ENCODE results near the gene HS3ST2.
A peak's percentile ranks its signal among the peaks of the same experiment; 100 is the strongest.
"Not testable (repeated sequence)": the region's sequence is repeated elsewhere in the genome, so short reads cannot be mapped to it uniquely, and the experiment has no call there.

The HS3ST2 gene

GRCh38 chr16:22788193-22788530, 25.8 kb upstream of the HS3ST2 start:
- DNase-seq (ENCODE audit: low spot score), result no peak
- Mint-ChIP-seq H3K4me1 (ENCODE audit: low read depth) (peaks cover 8% of the 10 kb centered on the region), H3K36me3 (ENCODE audit: low read depth) (no peaks in the 10 kb centered on the region), H3K4me3 (no peak overlapping the region), H3K27me3 (ENCODE audit: low read depth) (peaks cover 18% of the 10 kb centered on the region), H3K9me3 (no peaks in the 10 kb centered on the region), H3K27ac (no peak overlapping the region)

- Mint-ChIP-seq H3K9me3 (no peaks in the 10 kb centered on the region), H3K27ac (no peak overlapping the region), H3K36me3 (ENCODE audit: low read depth) (no peaks in the 10 kb centered on the region), H3K4me3 (no peak overlapping the region), H3K4me1 (ENCODE audit: low read depth) (peaks cover 8% of the 10 kb centered on the region), H3K27me3 (ENCODE audit: low read depth) (peaks cover 12% of the 10 kb centered on the region)
- no peak for DNase-seq (ENCODE audit: low spot score)
Measured at GRCh38 chr16:22789281-22789945, 24.5 kb upstream of the HS3ST2 start.

GRCh38 chr16:22797551-22797950, 16.4 kb upstream of the HS3ST2 start:
- Mint-ChIP-seq H3K27me3 (ENCODE audit: low read depth) (peaks cover 4% of the 10 kb centered on the region), H3K9me3 (no peaks in the 10 kb centered on the region), H3K36me3 (ENCODE audit: low read depth) (no peaks in the 10 kb centered on the region), H3K27ac (no peak overlapping the region), H3K4me3 (no peak overlapping the region), H3K4me1 (ENCODE audit: low read depth) (no peaks in the 10 kb centered on the region)
- no peak for DNase-seq (ENCODE audit: low spot score)

- no peak overlapping the region for H3K27ac Mint-ChIP-seq
- no peak for DNase-seq (ENCODE audit: low spot score)
- no peaks in the 10 kb centered on the region for H3K4me1 Mint-ChIP-seq (ENCODE audit: low read depth)
- no peaks in the 10 kb centered on the region for H3K9me3 Mint-ChIP-seq
- no peak overlapping the region for H3K4me3 Mint-ChIP-seq
- H3K27me3 Mint-ChIP-seq (ENCODE audit: low read depth), result peaks cover 6% of the 10 kb centered on the region
- H3K36me3 Mint-ChIP-seq (ENCODE audit: low read depth), result no peaks in the 10 kb centered on the region
Measured at GRCh38 chr16:22799113-22799512, 14.8 kb upstream of the HS3ST2 start.

- no peak overlapping the region for H3K27ac Mint-ChIP-seq
- peaks cover 6% of the 10 kb centered on the region for H3K27me3 Mint-ChIP-seq (ENCODE audit: low read depth)
- H3K36me3 Mint-ChIP-seq (ENCODE audit: low read depth), result no peaks in the 10 kb centered on the region
- no peaks in the 10 kb centered on the region for H3K4me1 Mint-ChIP-seq (ENCODE audit: low read depth)
- H3K4me3 Mint-ChIP-seq, result no peak overlapping the region
- DNase-seq (ENCODE audit: low spot score), result no peak
- H3K9me3 Mint-ChIP-seq, result no peaks in the 10 kb centered on the region
Measured at GRCh38 chr16:22804893-22805292, 9.1 kb upstream of the HS3ST2 start.

- no peaks in the 10 kb centered on the region for H3K4me1 Mint-ChIP-seq (ENCODE audit: low read depth)
- H3K27ac Mint-ChIP-seq, result no peak overlapping the region
- H3K36me3 Mint-ChIP-seq (ENCODE audit: low read depth), result no peaks in the 10 kb centered on the region
- peaks cover 6% of the 10 kb centered on the region for H3K27me3 Mint-ChIP-seq (ENCODE audit: low read depth)
- H3K4me3 Mint-ChIP-seq, result no peak overlapping the region
- no peak for DNase-seq (ENCODE audit: low spot score)
- no peaks in the 10 kb centered on the region for H3K9me3 Mint-ChIP-seq
Measured at GRCh38 chr16:22805326-22805725, 8.6 kb upstream of the HS3ST2 start.

- H3K27me3 Mint-ChIP-seq (ENCODE audit: low read depth), result peaks cover 5% of the 10 kb centered on the region
- no peak for DNase-seq (ENCODE audit: low spot score)
- no peak overlapping the region for H3K4me3 Mint-ChIP-seq
- no peaks in the 10 kb centered on the region for H3K36me3 Mint-ChIP-seq (ENCODE audit: low read depth)
- H3K4me1 Mint-ChIP-seq (ENCODE audit: low read depth), result no peaks in the 10 kb centered on the region
- H3K9me3 Mint-ChIP-seq, result no peaks in the 10 kb centered on the region
- H3K27ac Mint-ChIP-seq, result no peak overlapping the region
Measured at GRCh38 chr16:22806811-22807210, 7.2 kb upstream of the HS3ST2 start.

GRCh38 chr16:22810226-22810625, 3.7 kb upstream of the HS3ST2 start:
- Mint-ChIP-seq H3K27ac (no peak overlapping the region), H3K4me3 (no peak overlapping the region)

GRCh38 chr16:22813223-22813947, 577 bp upstream of the HS3ST2 start:
- DNase-seq (ENCODE audit: low spot score), result peak; percentile 11
- no peaks in the 10 kb centered on the region for H3K9me3 Mint-ChIP-seq
- peaks cover 45% of the 10 kb centered on the region for H3K27me3 Mint-ChIP-seq (ENCODE audit: low read depth)
- peak overlapping the region; percentile 21 for H3K4me3 Mint-ChIP-seq
- peaks cover 2% of the 10 kb centered on the region for H3K4me1 Mint-ChIP-seq (ENCODE audit: low read depth)
- no peaks in the 10 kb centered on the region for H3K36me3 Mint-ChIP-seq (ENCODE audit: low read depth)
- H3K27ac Mint-ChIP-seq, result no peak overlapping the region

More at GRCh38 chr16:22810226-22810625, 3.7 kb upstream of the HS3ST2 start:
- Mint-ChIP-seq H3K4me1 (ENCODE audit: low read depth) (peaks cover 2% of the 10 kb centered on the region), H3K36me3 (ENCODE audit: low read depth) (no peaks in the 10 kb centered on the region), H3K9me3 (no peaks in the 10 kb centered on the region), H3K27me3 (ENCODE audit: low read depth) (peaks cover 27% of the 10 kb centered on the region)
- DNase-seq (ENCODE audit: low spot score), result no peak

- H3K9me3 Mint-ChIP-seq, result no peaks in the 10 kb centered on the region
- no peak overlapping the region for H3K27ac Mint-ChIP-seq
- H3K27me3 Mint-ChIP-seq (ENCODE audit: low read depth), result peaks cover 42% of the 10 kb centered on the region
- no peaks in the 10 kb centered on the region for H3K36me3 Mint-ChIP-seq (ENCODE audit: low read depth)
- H3K4me3 Mint-ChIP-seq, result no peak overlapping the region
- H3K4me1 Mint-ChIP-seq (ENCODE audit: low read depth), result peaks cover 2% of the 10 kb centered on the region
- no peak for DNase-seq (ENCODE audit: low spot score)
Measured at GRCh38 chr16:22814711-22815105, 746 bp downstream of the HS3ST2 start.

- DNase-seq (ENCODE audit: low spot score), result no peak
- Mint-ChIP-seq H3K27ac (no peak overlapping the region), H3K9me3 (no peaks in the 10 kb centered on the region), H3K4me1 (ENCODE audit: low read depth) (peaks cover 2% of the 10 kb centered on the region), H3K36me3 (ENCODE audit: low read depth) (no peaks in the 10 kb centered on the region), H3K27me3 (ENCODE audit: low read depth) (peaks cover 42% of the 10 kb centered on the region), H3K4me3 (no peak overlapping the region)
Measured at GRCh38 chr16:22815863-22816262, 1.9 kb downstream of the HS3ST2 start.

- H3K36me3 Mint-ChIP-seq (ENCODE audit: low read depth), result no peaks in the 10 kb centered on the region
- peaks cover 42% of the 10 kb centered on the region for H3K27me3 Mint-ChIP-seq (ENCODE audit: low read depth)
- no peak overlapping the region for H3K27ac Mint-ChIP-seq
- H3K4me3 Mint-ChIP-seq, result no peak overlapping the region
- H3K4me1 Mint-ChIP-seq (ENCODE audit: low read depth), result peaks cover 2% of the 10 kb centered on the region
- DNase-seq (ENCODE audit: low spot score), result no peak
- H3K9me3 Mint-ChIP-seq, result no peaks in the 10 kb centered on the region
Measured at GRCh38 chr16:22816475-22816874, 2.5 kb downstream of the HS3ST2 start.

- not testable (repeated sequence) for H3K27ac Mint-ChIP-seq; H3K4me3 Mint-ChIP-seq; H3K9me3 Mint-ChIP-seq; H3K4me1 Mint-ChIP-seq (ENCODE audit: low read depth); H3K36me3 Mint-ChIP-seq (ENCODE audit: low read depth); DNase-seq (ENCODE audit: low spot score)
- peaks cover 23% of the 10 kb centered on the region for H3K27me3 Mint-ChIP-seq (ENCODE audit: low read depth)
Measured at GRCh38 chr16:22818736-22819135, 4.8 kb downstream of the HS3ST2 start.

GRCh38 chr16:22838681-22839080, 24.7 kb downstream of the HS3ST2 start:
- Mint-ChIP-seq H3K27me3 (ENCODE audit: low read depth) (peaks cover 5% of the 10 kb centered on the region), H3K27ac (no peak overlapping the region), H3K36me3 (ENCODE audit: low read depth) (no peaks in the 10 kb centered on the region), H3K4me3 (no peak overlapping the region), H3K9me3 (no peaks in the 10 kb centered on the region), H3K4me1 (ENCODE audit: low read depth) (no peaks in the 10 kb centered on the region)
- DNase-seq (ENCODE audit: low spot score), result no peak

- not testable (repeated sequence) for DNase-seq (ENCODE audit: low spot score)
Measured at GRCh38 chr16:22842031-22842430, 28.1 kb downstream of the HS3ST2 start.

More at GRCh38 chr16:22842031-22842430, 28.1 kb downstream of the HS3ST2 start:
- not testable (repeated sequence) for H3K4me1 Mint-ChIP-seq (ENCODE audit: low read depth); H3K36me3 Mint-ChIP-seq (ENCODE audit: low read depth); H3K27ac Mint-ChIP-seq; H3K4me3 Mint-ChIP-seq; H3K9me3 Mint-ChIP-seq; H3K27me3 Mint-ChIP-seq (ENCODE audit: low read depth)
